Activated CD4-positive, alpha-beta T cell treated with anti-CD3 and anti-CD28 coated beads, Interleukin-2, amount 10 ng/mL, durations not matched to agents 7 days and 5 days (primary cell): ENCODE measurements around the gene QSOX1. TPM values are rescaled to one million over a fixed set of nuclear protein-coding genes. Genes with fewer than 3 reads are reported as not detected.

Experiments
- CTCF ChIA-PET: fragments of 350-600 bp; sonication (Branson Sonifier 250); formaldehyde crosslinking; loops from one replicate; lab custom pipeline; 2021; ENCODE audit warnings: antibody characterized with exemption; lab: Charles Lee
- POLR2A ChIA-PET: fragments of 350-600 bp; sonication (Branson Sonifier 250); formaldehyde crosslinking; loops from one replicate; lab custom pipeline; 2021; ENCODE audit warnings: antibody characterized with exemption; lab: Charles Lee
- DNase-seq: peaks from one replicate; pipeline ENCODE4 v3.0.0-alpha.2; 2020
- H3K27ac Mint-ChIP-seq: one replicate; pipeline ENCODE4 v1.8.0; 2021; ENCODE audit warnings: mild to moderate bottlenecking, moderate library complexity, mixed read lengths
- H3K27me3 Mint-ChIP-seq: one replicate; pipeline ENCODE4 v1.8.0; 2021; ENCODE audit warnings: mixed read lengths
- H3K36me3 Mint-ChIP-seq: one replicate; pipeline ENCODE4 v1.8.0; 2021; ENCODE audit warnings: low read depth, mixed read lengths
- H3K4me1 Mint-ChIP-seq: one replicate; pipeline ENCODE4 v1.8.0; 2021; ENCODE audit warnings: mixed read lengths
- H3K4me3 Mint-ChIP-seq: one replicate; pipeline ENCODE4 v1.8.0; 2021; ENCODE audit warnings: mild to moderate bottlenecking, moderate library complexity, mixed read lengths
- H3K9me3 Mint-ChIP-seq: one replicate; pipeline ENCODE4 v1.8.0; 2021; ENCODE audit warnings: mixed read lengths
- total RNA-seq, 2 experiments: library from RNA; stranded (reverse); gene quantifications; one replicate each; pipeline ENCODE4 v1.2.3, GENCODE V29; 2021

QSOX1 gene, protein sequence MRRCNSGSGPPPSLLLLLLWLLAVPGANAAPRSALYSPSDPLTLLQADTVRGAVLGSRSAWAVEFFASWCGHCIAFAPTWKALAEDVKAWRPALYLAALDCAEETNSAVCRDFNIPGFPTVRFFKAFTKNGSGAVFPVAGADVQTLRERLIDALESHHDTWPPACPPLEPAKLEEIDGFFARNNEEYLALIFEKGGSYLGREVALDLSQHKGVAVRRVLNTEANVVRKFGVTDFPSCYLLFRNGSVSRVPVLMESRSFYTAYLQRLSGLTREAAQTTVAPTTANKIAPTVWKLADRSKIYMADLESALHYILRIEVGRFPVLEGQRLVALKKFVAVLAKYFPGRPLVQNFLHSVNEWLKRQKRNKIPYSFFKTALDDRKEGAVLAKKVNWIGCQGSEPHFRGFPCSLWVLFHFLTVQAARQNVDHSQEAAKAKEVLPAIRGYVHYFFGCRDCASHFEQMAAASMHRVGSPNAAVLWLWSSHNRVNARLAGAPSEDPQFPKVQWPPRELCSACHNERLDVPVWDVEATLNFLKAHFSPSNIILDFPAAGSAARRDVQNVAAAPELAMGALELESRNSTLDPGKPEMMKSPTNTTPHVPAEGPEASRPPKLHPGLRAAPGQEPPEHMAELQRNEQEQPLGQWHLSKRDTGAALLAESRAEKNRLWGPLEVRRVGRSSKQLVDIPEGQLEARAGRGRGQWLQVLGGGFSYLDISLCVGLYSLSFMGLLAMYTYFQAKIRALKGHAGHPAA
- total RNA-seq = 10 to 100 TPM; 18.5 to 23.5 TPM

- Mint-ChIP-seq H3K27ac (peak within 1 kb of the TSS; percentile 92), H3K4me3 (peak within 1 kb of the TSS; percentile 87), H3K4me1 (peaks cover 28% of the 10 kb centered on the region), H3K36me3 (no peaks in the 10 kb centered on the region), H3K27me3 (no peaks in the 10 kb centered on the region), H3K9me3 (no peaks in the 10 kb centered on the region)
- POLR2A ChIA-PET = no interaction called here
- CTCF ChIA-PET = interaction anchor here (1.1 to 1.2 kb wide), 3 partner anchors 11 to 24 kb away, joined by 3 to 4 read pairs (median 4); no protein-coding TSS in a partner anchor
- DNase-seq = peak; percentile 89
Measured at GRCh38 chr1:180154325-180155181, at the start of gene QSOX1. TSS of gene QSOX1 (plus strand) at chr1:180154869. CDS start at chr1:180154908, 39 bp downstream.

DNA sequence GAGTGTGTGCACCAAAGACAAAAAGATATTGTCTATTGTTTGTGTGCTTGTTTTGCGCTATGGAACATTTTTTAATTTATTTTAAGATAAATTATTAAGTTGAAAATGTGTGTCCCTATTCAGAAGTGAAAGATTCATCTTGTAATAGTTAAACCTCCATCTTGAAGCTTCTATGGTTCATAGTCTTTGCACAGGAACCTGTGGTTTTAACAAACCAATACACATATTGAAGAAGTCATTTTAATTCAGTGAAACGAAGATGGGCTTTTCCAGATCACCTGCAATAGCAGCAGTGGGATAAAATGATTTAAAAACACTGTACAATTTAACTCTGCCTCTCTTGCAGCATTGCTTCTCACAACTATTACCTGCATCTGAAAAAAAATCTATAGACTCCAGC, 42.6 kb upstream of the QSOX1 start:
- peaks cover 38% of the 10 kb centered on the region for H3K36me3 Mint-ChIP-seq
- DNase-seq = no peak
- H3K4me1 Mint-ChIP-seq = no peaks in the 10 kb centered on the region
- POLR2A ChIA-PET = no interaction called here
- H3K4me3 Mint-ChIP-seq = no peak overlapping the region
- H3K27me3 Mint-ChIP-seq = no peaks in the 10 kb centered on the region
- H3K9me3 Mint-ChIP-seq = no peaks in the 10 kb centered on the region
- CTCF ChIA-PET = no interaction called here
- H3K27ac Mint-ChIP-seq = no peak overlapping the region

- Mint-ChIP-seq H3K27ac (no peak overlapping the region), H3K4me3 (no peak overlapping the region), H3K9me3 (no peaks in the 10 kb centered on the region), H3K27me3 (no peaks in the 10 kb centered on the region), H3K36me3 (peaks cover 34% of the 10 kb centered on the region), H3K4me1 (no peaks in the 10 kb centered on the region)
- DNase-seq = no peak
- ChIA-PET CTCF (interaction anchor here (0.6 to 1.4 kb wide), 3 partner anchors 11 to 518 kb away, joined by 3 to 5 read pairs (median 5); no protein-coding TSS in a partner anchor), POLR2A (no interaction called here)
Measured at GRCh38 chr1:180112984-180113647, 41.6 kb upstream of the QSOX1 start.

DNA sequence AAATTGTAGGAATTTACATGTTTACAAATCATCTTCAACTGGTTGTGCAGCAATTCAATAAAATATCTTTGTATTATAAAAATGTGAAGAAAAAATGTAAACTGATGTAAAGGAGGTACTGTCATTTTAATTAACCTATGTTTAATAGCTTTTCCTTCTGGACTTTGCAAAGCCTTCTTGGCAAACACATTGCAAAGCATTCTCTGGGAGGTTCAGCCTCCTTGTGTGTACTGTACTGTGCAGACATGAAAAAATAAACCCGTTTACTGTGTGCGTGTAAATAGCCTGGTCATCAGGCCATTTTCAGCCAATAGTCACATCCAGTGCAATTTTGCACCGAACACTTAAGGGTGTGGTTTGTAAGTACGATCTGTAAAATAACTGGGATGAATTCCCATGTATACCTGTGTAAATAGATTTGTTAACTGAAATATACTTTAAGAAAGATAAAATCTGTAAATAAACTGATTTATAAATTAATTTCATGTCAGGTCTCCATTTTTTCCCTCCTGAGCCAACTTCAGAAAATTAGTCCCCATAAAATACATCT, 40.2 kb upstream of the QSOX1 start:
- no peaks in the 10 kb centered on the region for H3K9me3 Mint-ChIP-seq
- H3K4me1 Mint-ChIP-seq = no peaks in the 10 kb centered on the region
- DNase-seq = no peak
- POLR2A ChIA-PET = no interaction called here
- no peak overlapping the region for H3K4me3 Mint-ChIP-seq
- peaks cover 33% of the 10 kb centered on the region for H3K36me3 Mint-ChIP-seq
- CTCF ChIA-PET = interaction anchor here (1.4 kb wide), 1 partner anchor 12 kb away, joined by 5 read pairs; no protein-coding TSS in a partner anchor
- H3K27ac Mint-ChIP-seq = no peak overlapping the region
- no peaks in the 10 kb centered on the region for H3K27me3 Mint-ChIP-seq

GRCh38 chr1:180116964-180117763, 37.5 kb upstream of the QSOX1 start:
- DNase-seq = no peak
- Mint-ChIP-seq H3K4me1 (no peaks in the 10 kb centered on the region), H3K9me3 (no peaks in the 10 kb centered on the region), H3K27me3 (no peaks in the 10 kb centered on the region), H3K4me3 (no peak overlapping the region), H3K27ac (no peak overlapping the region), H3K36me3 (peaks cover 18% of the 10 kb centered on the region)
- POLR2A ChIA-PET = no interaction called here
- CTCF ChIA-PET = interaction anchor here (1.2 to 1.6 kb wide), 2 partner anchors 9 to 62 kb away, joined by 3 to 6 read pairs; no protein-coding TSS in a partner anchor

GRCh38 chr1:180117764-180118116, 36.9 kb upstream of the QSOX1 start:
- Mint-ChIP-seq H3K27me3 (no peaks in the 10 kb centered on the region), H3K27ac (no peak overlapping the region), H3K4me3 (no peak overlapping the region), H3K9me3 (no peaks in the 10 kb centered on the region), H3K4me1 (no peaks in the 10 kb centered on the region), H3K36me3 (peaks cover 13% of the 10 kb centered on the region)
- no peak for DNase-seq
- ChIA-PET POLR2A (no interaction called here), CTCF (interaction anchor here (1.6 kb wide), 1 partner anchor 9 kb away, joined by 6 read pairs; no protein-coding TSS in a partner anchor)

DNA sequence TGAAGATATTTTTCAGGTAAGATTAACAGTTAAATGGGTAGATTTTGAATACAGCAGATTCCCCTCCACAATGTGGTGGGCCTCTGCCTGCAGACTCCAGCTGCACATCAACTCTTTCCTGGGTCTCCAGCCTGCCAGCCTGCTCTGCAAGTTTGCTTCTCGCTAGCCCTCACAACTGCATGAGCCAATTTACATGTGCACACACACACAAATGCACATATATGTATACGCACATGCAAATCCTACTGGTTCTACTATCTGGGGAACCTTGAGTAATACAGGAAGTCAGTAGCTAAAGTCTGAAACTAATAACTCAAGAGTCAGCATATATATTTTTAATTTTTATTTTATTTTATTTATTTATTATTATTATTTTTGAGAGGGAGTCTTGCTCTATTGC, 34.8 kb upstream of the QSOX1 start:
- H3K27ac Mint-ChIP-seq = no peak overlapping the region
- ChIA-PET CTCF (interaction anchor here (1.4 kb wide), 1 partner anchor 13 kb away, joined by 4 read pairs; no protein-coding TSS in a partner anchor), POLR2A (no interaction called here)
- no peaks in the 10 kb centered on the region for H3K4me1 Mint-ChIP-seq
- no peaks in the 10 kb centered on the region for H3K27me3 Mint-ChIP-seq
- no peak for DNase-seq
- H3K9me3 Mint-ChIP-seq = no peaks in the 10 kb centered on the region
- H3K4me3 Mint-ChIP-seq = no peak overlapping the region
- peaks cover 7% of the 10 kb centered on the region for H3K36me3 Mint-ChIP-seq

DNA sequence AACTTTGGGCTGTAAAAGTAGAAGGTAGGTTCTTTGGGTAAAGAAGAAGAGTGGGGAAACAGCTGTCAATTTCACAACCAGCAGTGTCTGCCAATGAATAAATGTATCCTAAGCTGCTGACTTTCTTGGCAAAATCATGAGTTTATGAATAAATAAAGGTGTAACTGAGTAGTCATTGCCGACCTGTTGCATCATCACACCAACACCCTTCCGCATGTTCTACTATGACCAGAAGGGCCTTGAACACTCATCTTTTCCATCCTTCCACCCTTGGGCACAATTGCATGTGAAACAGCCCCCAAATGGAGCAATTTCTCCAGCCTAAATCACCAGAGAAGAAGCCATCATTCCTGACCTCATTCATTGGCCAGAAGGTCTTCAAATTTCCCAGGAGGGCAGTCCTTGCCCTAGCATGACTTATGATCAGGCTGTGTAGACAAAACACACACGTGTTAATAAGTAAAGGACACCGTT, 31.2 kb upstream of the QSOX1 start:
- ChIA-PET POLR2A (no interaction called here), CTCF (interaction anchor here (1.1 kb wide), 1 partner anchor 10 kb away, joined by 5 read pairs; no protein-coding TSS in a partner anchor)
- H3K9me3 Mint-ChIP-seq = no peaks in the 10 kb centered on the region
- H3K27ac Mint-ChIP-seq = no peak overlapping the region
- no peaks in the 10 kb centered on the region for H3K36me3 Mint-ChIP-seq
- H3K4me1 Mint-ChIP-seq = peaks cover 13% of the 10 kb centered on the region
- H3K27me3 Mint-ChIP-seq = no peaks in the 10 kb centered on the region
- DNase-seq = no peak
- no peak overlapping the region for H3K4me3 Mint-ChIP-seq

GRCh38 chr1:180130651-180131050, 24.0 kb upstream of the QSOX1 start:
- H3K9me3 Mint-ChIP-seq = no peaks in the 10 kb centered on the region
- no peak overlapping the region for H3K27ac Mint-ChIP-seq
- DNase-seq = no peak
- CTCF ChIA-PET = no interaction called here
- H3K4me1 Mint-ChIP-seq = peaks cover 13% of the 10 kb centered on the region
- H3K27me3 Mint-ChIP-seq = peaks cover 10% of the 10 kb centered on the region
- POLR2A ChIA-PET = no interaction called here
- no peaks in the 10 kb centered on the region for H3K36me3 Mint-ChIP-seq
- H3K4me3 Mint-ChIP-seq = no peak overlapping the region

DNA sequence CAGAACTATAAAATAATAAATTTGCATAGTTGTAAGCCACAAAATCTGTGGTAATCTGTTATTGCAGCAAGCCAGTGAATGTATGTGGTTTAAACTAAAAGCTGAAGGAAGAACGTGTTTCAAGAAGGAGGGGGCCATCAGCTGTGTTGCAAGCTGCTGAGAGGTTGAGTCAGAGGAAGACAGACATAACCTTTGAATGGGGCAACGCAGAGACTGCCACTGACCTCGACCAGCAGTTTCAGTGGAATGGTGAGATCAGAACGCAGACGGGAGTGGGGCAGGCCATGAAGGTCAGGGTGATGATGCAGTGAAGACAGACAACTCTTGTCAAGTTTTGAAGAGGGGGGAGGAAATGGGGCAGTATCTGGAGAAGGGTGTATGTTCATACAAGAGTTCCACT, 23.2 kb upstream of the QSOX1 start:
- H3K27me3 Mint-ChIP-seq = peaks cover 16% of the 10 kb centered on the region
- H3K4me1 Mint-ChIP-seq = peaks cover 9% of the 10 kb centered on the region
- H3K9me3 Mint-ChIP-seq = no peaks in the 10 kb centered on the region
- no peaks in the 10 kb centered on the region for H3K36me3 Mint-ChIP-seq
- ChIA-PET CTCF (no interaction called here), POLR2A (no interaction called here)
- DNase-seq = no peak
- no peak overlapping the region for H3K27ac Mint-ChIP-seq
- no peak overlapping the region for H3K4me3 Mint-ChIP-seq

DNA sequence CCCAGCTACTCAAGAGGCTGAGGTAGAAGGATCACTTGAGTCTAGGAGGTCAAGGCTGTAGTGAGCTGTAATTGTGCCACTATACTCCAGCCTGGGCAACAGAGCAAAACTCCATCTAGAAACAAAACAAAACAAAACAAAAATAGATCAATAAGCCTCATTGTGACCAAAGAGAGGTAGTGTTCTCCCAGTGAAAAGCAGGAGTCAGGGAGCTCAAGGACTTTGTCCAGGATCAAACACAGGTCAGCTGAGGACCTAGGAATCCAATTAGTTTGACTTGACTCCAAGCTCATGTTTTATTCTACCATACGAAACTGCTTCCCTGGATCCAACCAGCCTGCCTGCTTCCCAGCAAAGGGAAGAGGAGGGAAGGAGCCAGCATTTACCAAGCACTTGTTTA, 21.5 kb upstream of the QSOX1 start:
- no peak overlapping the region for H3K4me3 Mint-ChIP-seq
- peaks cover 24% of the 10 kb centered on the region for H3K27me3 Mint-ChIP-seq

More for the DNA sequence above, 21.5 kb upstream of the QSOX1 start:
- Mint-ChIP-seq H3K27ac (no peak overlapping the region), H3K9me3 (no peaks in the 10 kb centered on the region), H3K4me1 (no peaks in the 10 kb centered on the region), H3K36me3 (no peaks in the 10 kb centered on the region)
- CTCF ChIA-PET = interaction anchor here (1.3 kb wide), 1 partner anchor 13 kb away, joined by 4 read pairs; no protein-coding TSS in a partner anchor
- DNase-seq = no peak
- POLR2A ChIA-PET = no interaction called here
